ENCODE measurements around the gene CARD8.

GRCh38 chr19:48170817-48171347, 84.8 kb downstream of the CARD8 start:
- TF ChIP-seq CTCF (IDR thresholded peaks at IDR 0.05) (no peak), POLR2AphosphoS5 (IDR thresholded peaks at IDR 0.05) (no peak), POLR2A (IDR thresholded peaks at IDR 0.05) (no peak), EP300 (IDR thresholded peaks at IDR 0.05; ENCODE audit: low read depth) (no peak)

Data from transverse colon (tissue), 4 donors.